Superior temporal gyrus (tissue), 1 donor: ENCODE data around the gene EPB41L4B.

Experiments
- DNase-seq: peaks from one replicate; pipeline ENCODE4 v3.0.0-alpha.2; 2016; ENCODE audit errors: extremely low spot score

The EPB41L4B gene

GRCh38 chr9:109205526-109205925 lies 115.3 kb downstream of the EPB41L4B start:
- no peak for DNase-seq

- DNase-seq = no peak
These were observed 117.0 kb downstream of the EPB41L4B start for GRCh38 chr9:109203761-109204360.

GRCh38 chr9:109199676-109200075 lies 121.2 kb downstream of the EPB41L4B start:
- no peak for DNase-seq

GRCh38 chr9:109198736-109199382 lies 122.0 kb downstream of the EPB41L4B start:
- DNase-seq = no peak

GRCh38 chr9:109193974-109194556 lies 126.8 kb downstream of the EPB41L4B start:
- DNase-seq = no peak

- no peak for DNase-seq
These were observed 128.0 kb downstream of the EPB41L4B start for GRCh38 chr9:109192732-109193361.

- no peak for DNase-seq
These were observed 129.1 kb downstream of the EPB41L4B start for GRCh38 chr9:109191746-109192145.

GRCh38 chr9:109190151-109190550 lies 130.7 kb downstream of the EPB41L4B start:
- no peak for DNase-seq

- no peak for DNase-seq
These were observed 133.9 kb downstream of the EPB41L4B start for GRCh38 chr9:109186857-109187520.

- DNase-seq = no peak
These were observed 137.7 kb downstream of the EPB41L4B start for GRCh38 chr9:109182940-109183798.

GRCh38 chr9:109182550-109182939 lies 138.3 kb downstream of the EPB41L4B start:
- no peak for DNase-seq

- no peak for DNase-seq
These were observed 139.6 kb downstream of the EPB41L4B start for GRCh38 chr9:109181284-109181683.

- DNase-seq = no peak
These were observed 140.9 kb downstream of the EPB41L4B start for GRCh38 chr9:109179801-109180523.

- DNase-seq = no peak
These were observed 143.9 kb downstream of the EPB41L4B start for GRCh38 chr9:109176963-109177362.

GRCh38 chr9:109176386-109176785 lies 144.5 kb downstream of the EPB41L4B start:
- no peak for DNase-seq

GRCh38 chr9:109172935-109173334 lies 147.9 kb downstream of the EPB41L4B start:
- DNase-seq = no peak

- no peak for DNase-seq
These were observed 148.9 kb downstream of the EPB41L4B start for GRCh38 chr9:109171926-109172325.

GRCh38 chr9:109168170-109168569 lies 152.7 kb downstream of the EPB41L4B start:
- no peak for DNase-seq

- no peak for DNase-seq
These were observed 153.1 kb downstream of the EPB41L4B start for GRCh38 chr9:109167716-109168115.

- peak; percentile 36 for DNase-seq
These were observed 153.9 kb downstream of the EPB41L4B start, which contains the start of gene FRRS1L for GRCh38 chr9:109166771-109167601. FRRS1L (minus strand) TSS chr9:109167249; CDS start chr9:109167138, 111 bp downstream.
